GM18526 (cell line): ENCODE data around the gene BMP7.

Source experiments
- POLR2A ChIP-seq: IDR thresholded peaks from 3 replicates; pipeline ENCODE4 v1.6.1; 2011; ENCODE audit not compliant: insufficient read length; ENCODE audit errors: extremely low read depth

The BMP7 gene

GRCh38 chr20:57219071-57219677, 47.3 kb downstream of the BMP7 start:
- TF ChIP-seq POLR2A, result no peak

GRCh38 chr20:57218489-57218888, 48.0 kb downstream of the BMP7 start:
- no peak for TF ChIP-seq POLR2A

DNA sequence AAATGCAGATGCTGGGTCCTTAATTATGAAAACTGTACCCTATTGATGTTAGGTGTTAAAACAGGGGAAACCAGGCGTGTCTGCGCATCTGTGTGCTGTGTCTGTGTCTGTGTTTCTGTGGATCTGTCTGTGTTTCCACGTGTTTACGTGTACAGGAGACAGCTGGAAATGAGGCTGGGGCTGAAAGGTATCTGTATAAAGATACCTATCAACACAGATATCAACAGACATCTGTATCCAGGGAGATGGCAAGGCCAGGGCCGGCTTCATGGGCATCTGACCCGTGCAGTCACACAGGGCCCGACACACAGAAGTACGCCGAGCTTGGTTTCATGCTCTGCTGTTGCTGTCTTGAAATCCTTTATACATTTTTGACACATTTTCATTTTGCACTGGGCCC, 48.6 kb downstream of the BMP7 start:
- TF ChIP-seq POLR2A, result no peak

- no peak for TF ChIP-seq POLR2A
These were observed 49.8 kb downstream of the BMP7 start for GRCh38 chr20:57216669-57217068.

- TF ChIP-seq POLR2A, result no peak
These were observed 50.5 kb downstream of the BMP7 start for GRCh38 chr20:57215826-57216471.

- no peak for TF ChIP-seq POLR2A
These were observed 51.0 kb downstream of the BMP7 start for GRCh38 chr20:57215426-57215825.

DNA sequence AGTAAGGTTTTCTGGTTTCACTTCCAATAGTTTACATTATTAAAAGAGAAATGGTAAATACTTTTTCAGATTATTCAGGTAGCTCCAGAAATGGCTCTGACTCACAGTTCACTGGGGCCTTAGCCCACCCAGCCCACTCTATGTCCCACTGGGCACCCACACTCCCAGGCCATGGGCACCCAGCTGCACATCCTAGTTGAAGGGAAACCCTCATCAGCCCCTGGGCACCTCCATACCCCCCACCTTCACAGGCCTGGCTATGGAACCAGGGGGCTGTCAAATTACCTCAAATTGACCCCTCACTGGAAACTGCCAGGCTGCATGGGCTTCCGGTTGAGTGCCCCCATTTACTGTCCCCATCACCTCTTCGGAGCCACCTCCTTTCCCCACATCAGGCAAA, 51.5 kb downstream of the BMP7 start:
- no peak for TF ChIP-seq POLR2A

- TF ChIP-seq POLR2A, result no peak
These were observed 52.0 kb downstream of the BMP7 start for GRCh38 chr20:57214427-57214826.

GRCh38 chr20:57213924-57214323, 52.5 kb downstream of the BMP7 start:
- TF ChIP-seq POLR2A, result no peak

DNA sequence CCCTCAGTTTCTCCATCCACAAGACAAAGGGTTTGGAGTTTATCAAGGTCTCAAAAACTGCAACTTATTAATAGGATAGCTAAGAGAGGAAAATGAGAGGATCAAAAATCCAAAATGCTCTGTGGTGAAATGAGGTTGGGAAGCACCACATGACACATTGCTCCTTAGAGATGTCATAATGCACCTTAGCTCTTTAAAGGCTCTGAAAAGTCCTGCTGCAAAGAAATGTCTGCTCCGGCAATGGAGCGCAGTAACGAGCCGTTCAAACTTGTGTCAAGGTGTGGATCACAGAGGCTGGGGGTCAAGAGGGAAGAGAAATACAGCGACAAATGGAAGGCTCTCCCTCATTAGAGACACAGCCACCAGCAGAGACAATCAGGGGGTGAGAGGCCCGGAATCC, 53.1 kb downstream of the BMP7 start:
- TF ChIP-seq POLR2A, result no peak

- no peak for TF ChIP-seq POLR2A
These were observed 53.7 kb downstream of the BMP7 start for GRCh38 chr20:57212534-57213276.

- no peak for TF ChIP-seq POLR2A
These were observed 54.4 kb downstream of the BMP7 start for GRCh38 chr20:57211908-57212533.

GRCh38 chr20:57211406-57211805, 55.0 kb downstream of the BMP7 start:
- TF ChIP-seq POLR2A, result no peak

- no peak for TF ChIP-seq POLR2A
These were observed 55.5 kb downstream of the BMP7 start for GRCh38 chr20:57210911-57211280.

DNA sequence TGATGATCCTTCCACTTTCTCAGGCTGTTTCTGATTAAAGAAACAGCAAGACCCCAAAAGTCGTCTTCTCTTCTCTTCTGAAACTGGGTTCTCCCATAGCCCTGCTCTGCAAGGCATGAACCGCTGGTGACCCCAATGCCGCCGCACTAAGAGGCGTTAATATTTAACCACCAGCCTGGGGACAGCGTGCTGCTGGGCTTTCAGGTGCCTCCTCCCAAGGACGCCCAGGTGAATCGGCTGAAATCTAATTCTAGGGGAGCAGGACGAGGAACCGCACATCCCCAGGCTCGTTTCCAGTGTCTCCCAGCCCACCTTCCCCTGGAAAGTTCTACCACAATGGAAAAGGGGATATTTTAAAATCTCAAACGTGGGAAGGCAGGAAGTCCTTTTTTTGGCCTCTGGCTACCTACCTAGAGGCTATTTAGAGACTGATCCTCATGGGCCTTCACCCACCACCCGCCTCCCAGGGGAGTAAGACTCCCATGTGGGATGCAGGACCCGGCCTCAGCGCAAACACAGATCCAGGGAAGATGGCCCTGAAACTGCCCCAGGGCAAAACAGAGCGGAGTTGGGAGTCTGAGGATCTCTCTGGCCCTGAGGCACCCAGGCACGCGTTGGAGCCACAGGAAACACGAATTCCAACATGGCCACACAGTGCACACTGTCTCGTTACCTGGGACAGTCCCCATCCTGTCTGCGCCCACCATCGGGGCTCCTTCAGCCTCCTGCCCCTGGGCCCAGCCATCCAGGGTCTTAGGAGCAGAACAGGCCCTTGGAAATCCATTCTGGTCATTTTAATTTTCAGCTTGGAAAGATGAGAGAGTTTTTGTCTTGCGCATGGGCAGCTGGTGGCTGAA, 56.2 kb downstream of the BMP7 start:
- no peak for TF ChIP-seq POLR2A
